Breast epithelium (tissue), 3 donors: ENCODE measurements around the gene PYGO1.

Experiments used
- POLR2A ChIP-seq: fragments of 450-650 bp; IDR thresholded peaks from one replicate; pipeline ENCODE4 v1.6.1; 2016; ENCODE audit warnings: antibody characterized with exemption, mild to moderate bottlenecking, moderate library complexity
- POLR2AphosphoS5 ChIP-seq, 3 donors: sonication (generic); formaldehyde crosslinking; IDR thresholded peaks; one replicate each; pipeline ENCODE4 v1.6.1; 2017; ENCODE audit warnings: antibody characterized with exemption in 3 of 3
- TF ChIP-seq, protein P1 (sequence below), 3 donors: fragments of 450-650 bp; IDR thresholded peaks; one replicate each; pipeline ENCODE4 v1.5.1; 2016 to 2017; ENCODE audit warnings: antibody characterized with exemption in 3 of 3, mild to moderate bottlenecking in 3 of 3, moderate library complexity in 3 of 3

DNA sequence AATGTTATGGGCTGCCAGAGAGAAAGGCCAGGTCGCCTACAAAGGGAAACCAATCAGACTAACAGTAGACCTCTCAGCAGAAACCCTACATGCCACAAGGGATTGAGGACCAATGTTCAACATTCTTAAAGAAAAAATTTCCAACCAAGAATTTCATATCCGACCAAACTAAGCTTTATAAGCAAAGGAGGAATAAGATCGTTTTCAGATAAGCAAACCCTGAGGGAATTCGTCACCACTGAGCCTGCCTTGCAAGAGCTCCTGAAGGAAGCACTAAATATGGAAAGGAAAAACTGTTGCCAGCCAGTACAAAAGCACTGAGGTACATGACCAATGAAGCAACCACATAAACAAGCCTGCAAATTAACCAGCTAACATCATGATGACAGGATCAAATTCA lies 33.1 kb downstream of the PYGO1 start:
- TF ChIP-seq POLR2AphosphoS5 (IDR thresholded peaks at IDR 0.05) (no peak), POLR2A (no peak)
- TF ChIP-seq, protein P1, sequence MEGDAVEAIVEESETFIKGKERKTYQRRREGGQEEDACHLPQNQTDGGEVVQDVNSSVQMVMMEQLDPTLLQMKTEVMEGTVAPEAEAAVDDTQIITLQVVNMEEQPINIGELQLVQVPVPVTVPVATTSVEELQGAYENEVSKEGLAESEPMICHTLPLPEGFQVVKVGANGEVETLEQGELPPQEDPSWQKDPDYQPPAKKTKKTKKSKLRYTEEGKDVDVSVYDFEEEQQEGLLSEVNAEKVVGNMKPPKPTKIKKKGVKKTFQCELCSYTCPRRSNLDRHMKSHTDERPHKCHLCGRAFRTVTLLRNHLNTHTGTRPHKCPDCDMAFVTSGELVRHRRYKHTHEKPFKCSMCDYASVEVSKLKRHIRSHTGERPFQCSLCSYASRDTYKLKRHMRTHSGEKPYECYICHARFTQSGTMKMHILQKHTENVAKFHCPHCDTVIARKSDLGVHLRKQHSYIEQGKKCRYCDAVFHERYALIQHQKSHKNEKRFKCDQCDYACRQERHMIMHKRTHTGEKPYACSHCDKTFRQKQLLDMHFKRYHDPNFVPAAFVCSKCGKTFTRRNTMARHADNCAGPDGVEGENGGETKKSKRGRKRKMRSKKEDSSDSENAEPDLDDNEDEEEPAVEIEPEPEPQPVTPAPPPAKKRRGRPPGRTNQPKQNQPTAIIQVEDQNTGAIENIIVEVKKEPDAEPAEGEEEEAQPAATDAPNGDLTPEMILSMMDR (IDR thresholded peaks at IDR 0.05) = no peak
